ENCODE measurements around the gene PDE4D.

GRCh38 chr5:59615272-59615671 is 278.3 kb downstream of the PDE4D start:
- TF ChIP-seq CTCF (IDR thresholded peaks at IDR 0.05): no peak
- no peak for TF ChIP-seq EZH2phosphoT487 (IDR thresholded peaks at IDR 0.05)

Data from neural progenitor cell (in vitro differentiated cells).